CD8-positive, alpha-beta memory T cell (primary cell): ENCODE data around the gene LIMCH1. TPM values are rescaled to one million over a fixed set of nuclear protein-coding genes. Genes with fewer than 3 reads are reported as not detected.
"Not testable (repeated sequence)": the region's sequence is repeated elsewhere in the genome, so short reads cannot be mapped to it uniquely, and the experiment has no call there.

Experiments used
- CTCF ChIA-PET: fragments of 350-600 bp; sonication (Branson Sonifier 250); formaldehyde crosslinking; loops from one replicate; lab custom pipeline; 2021; ENCODE audit warnings: antibody characterized with exemption; lab: Charles Lee
- POLR2A ChIA-PET: fragments of 350-600 bp; sonication (Branson Sonifier 250); formaldehyde crosslinking; loops from one replicate; lab custom pipeline; 2021; ENCODE audit warnings: antibody characterized with exemption; lab: Charles Lee
- DNase-seq, 5 donors: peaks; one replicate each; pipeline versions ENCODE4 v3.0.0 to v3.0.0-alpha.2; 2020 to 2022; ENCODE audit warnings: mixed read lengths in 1 of 5
- H3K27ac ChIP-seq: one replicate; pipeline ENCODE4 v1.7.0; 2013; ENCODE audit warnings: low read depth, mild to moderate bottlenecking, low read length, moderate library complexity
- H3K27me3 ChIP-seq: 2 replicates; pipeline ENCODE4 v1.7.0; 2013; ENCODE audit warnings: low read length, mild to moderate bottlenecking; ENCODE audit not compliant: insufficient read depth, poor library complexity, severe bottlenecking
- H3K36me3 ChIP-seq: 2 replicates; pipeline ENCODE4 v1.7.0; 2013; ENCODE audit warnings: mild to moderate bottlenecking, low read length, moderate library complexity; ENCODE audit not compliant: insufficient read depth
- H3K4me1 ChIP-seq: 2 replicates; pipeline ENCODE4 v1.7.0; 2013; ENCODE audit warnings: mild to moderate bottlenecking, low read length, moderate library complexity; ENCODE audit not compliant: insufficient read depth
- H3K4me3 ChIP-seq: 2 replicates; pipeline ENCODE4 v1.7.0; 2013; ENCODE audit warnings: mild to moderate bottlenecking, low read length
- H3K9me3 ChIP-seq: 2 replicates; pipeline ENCODE4 v1.7.0; 2013; ENCODE audit warnings: mild to moderate bottlenecking, low read length
- H3K27ac Mint-ChIP-seq, 8 donors: one replicate each; pipeline ENCODE4 v1.8.0; 2020 to 2021; ENCODE audit warnings: mixed read lengths in 8 of 8, mild to moderate bottlenecking in 6 of 8, inconsistent platforms in 3 of 8, moderate library complexity in 3 of 8
- H3K27me3 Mint-ChIP-seq, 2 donors: one replicate each; pipeline ENCODE4 v1.8.0; 2020 to 2021; ENCODE audit warnings: mixed read lengths in 2 of 2, mild to moderate bottlenecking in 1 of 2, moderate library complexity in 1 of 2
- H3K36me3 Mint-ChIP-seq, 3 donors: one replicate each; pipeline ENCODE4 v1.8.0; 2020 to 2021; ENCODE audit warnings: mixed read lengths in 3 of 3, inconsistent platforms in 1 of 3, mild to moderate bottlenecking in 1 of 3
- H3K4me1 Mint-ChIP-seq, 3 donors: one replicate each; pipeline ENCODE4 v1.8.0; 2020 to 2021; ENCODE audit warnings: mixed read lengths in 3 of 3, inconsistent platforms in 1 of 3, mild to moderate bottlenecking in 1 of 3
- H3K4me3 Mint-ChIP-seq, 7 donors: one replicate each; pipeline ENCODE4 v1.8.0; 2020 to 2021; ENCODE audit warnings: mixed read lengths in 7 of 7, mild to moderate bottlenecking in 6 of 7, moderate library complexity in 4 of 7, inconsistent platforms in 2 of 7
- H3K9me3 Mint-ChIP-seq, 5 donors: one replicate each; pipeline ENCODE4 v1.8.0; 2020 to 2022; ENCODE audit warnings: mixed read lengths in 5 of 5, mild to moderate bottlenecking in 3 of 5, moderate library complexity in 2 of 5, inconsistent platforms in 1 of 5
- polyA plus RNA-seq: library from polyadenylated mRNA; unstranded; fragments of 300-500 nt; fragmentation: Illumina TruSeq; gene quantifications from one replicate; pipeline ENCODE4 v1.2.3, GENCODE V29; 2021
- total RNA-seq, 2 experiments: library from RNA; stranded (reverse); gene quantifications; one replicate each; pipeline ENCODE4 v1.2.3, GENCODE V29; 2021

LIMCH1 gene
- total and polyA plus RNA-seq, 3 experiments from 2014 or later, result not detected

GRCh38 chr4:41632481-41633073, 94.6 kb downstream of the LIMCH1 start:
- DNase-seq, result no peak
- Histone ChIP-seq H3K4me1 (no peaks in the 10 kb centered on the region), H3K9me3 (no peaks in the 10 kb centered on the region), H3K27me3 (no peaks in the 10 kb centered on the region), H3K27ac (no peak overlapping the region), H3K4me3 (no peak overlapping the region), H3K36me3 (no peaks in the 10 kb centered on the region)
- H3K27me3 Mint-ChIP-seq, result no peaks in the 10 kb centered on the region
- H3K36me3 Mint-ChIP-seq, result no peaks in the 10 kb centered on the region
- no peak overlapping the region for H3K27ac Mint-ChIP-seq
- POLR2A ChIA-PET, result no interaction called here
- no peaks in the 10 kb centered on the region for H3K4me1 Mint-ChIP-seq
- H3K4me3 Mint-ChIP-seq, result no peak overlapping the region
- CTCF ChIA-PET, result no interaction called here
- peaks cover 0 to 3% (median 0%) of the 10 kb centered on the region in 5 donors for H3K9me3 Mint-ChIP-seq

- no peak for DNase-seq
- no peaks in the 10 kb centered on the region for H3K27me3 ChIP-seq
- Mint-ChIP-seq H3K27ac (no peak overlapping the region), H3K4me3 (no peak overlapping the region), H3K36me3 (no peaks in the 10 kb centered on the region), H3K9me3 (peaks cover 0 to 5% (median 0%) of the 10 kb centered on the region in 5 donors), H3K4me1 (no peaks in the 10 kb centered on the region), H3K27me3 (no peaks in the 10 kb centered on the region)
- no peaks in the 10 kb centered on the region for H3K4me1 ChIP-seq
- POLR2A ChIA-PET, result no interaction called here
- H3K27ac ChIP-seq, result no peak overlapping the region
- H3K36me3 ChIP-seq, result no peaks in the 10 kb centered on the region
- no peaks in the 10 kb centered on the region for H3K9me3 ChIP-seq
- CTCF ChIA-PET, result no interaction called here
- H3K4me3 ChIP-seq, result no peak overlapping the region
Observed at GRCh38 chr4:41633321-41633720, 95.4 kb downstream of the LIMCH1 start.

GRCh38 chr4:41635441-41635840, 97.5 kb downstream of the LIMCH1 start:
- no peaks in the 10 kb centered on the region for H3K9me3 ChIP-seq

GRCh38 chr4:41638203-41638602, 100.2 kb downstream of the LIMCH1 start:
- Histone ChIP-seq H3K27me3 (no peaks in the 10 kb centered on the region), H3K9me3 (no peaks in the 10 kb centered on the region), H3K36me3 (no peaks in the 10 kb centered on the region), H3K4me1 (no peaks in the 10 kb centered on the region), H3K27ac (no peak overlapping the region), H3K4me3 (no peak overlapping the region)
- no peak overlapping the region for H3K27ac Mint-ChIP-seq
- H3K9me3 Mint-ChIP-seq, result peaks cover 0 to 5% (median 0%) of the 10 kb centered on the region in 5 donors
- DNase-seq, result no peak
- no peaks in the 10 kb centered on the region for H3K4me1 Mint-ChIP-seq
- no peaks in the 10 kb centered on the region for H3K36me3 Mint-ChIP-seq
- POLR2A ChIA-PET, result no interaction called here
- peaks cover 7 to 9% of the 10 kb centered on the region in 2 donors for H3K27me3 Mint-ChIP-seq
- CTCF ChIA-PET, result no interaction called here
- no peak overlapping the region for H3K4me3 Mint-ChIP-seq

More at GRCh38 chr4:41635441-41635840, 97.5 kb downstream of the LIMCH1 start:
- Mint-ChIP-seq H3K27me3 (peaks cover 0 to 4% of the 10 kb centered on the region in 2 donors), H3K4me1 (no peaks in the 10 kb centered on the region), H3K27ac (no peak overlapping the region), H3K9me3 (peaks cover 0 to 5% (median 0%) of the 10 kb centered on the region in 5 donors), H3K4me3 (no peak overlapping the region), H3K36me3 (no peaks in the 10 kb centered on the region)
- CTCF ChIA-PET, result no interaction called here
- H3K27ac ChIP-seq, result no peak overlapping the region
- no peaks in the 10 kb centered on the region for H3K4me1 ChIP-seq
- no peak overlapping the region for H3K4me3 ChIP-seq
- no peaks in the 10 kb centered on the region for H3K36me3 ChIP-seq
- no peak for DNase-seq
- POLR2A ChIA-PET, result no interaction called here
- no peaks in the 10 kb centered on the region for H3K27me3 ChIP-seq

- peaks cover 0 to 5% (median 0%) of the 10 kb centered on the region in 5 donors for H3K9me3 Mint-ChIP-seq
- POLR2A ChIA-PET, result no interaction called here
Observed at GRCh38 chr4:41638866-41639265, 100.9 kb downstream of the LIMCH1 start.

GRCh38 chr4:41639291-41639690, 101.3 kb downstream of the LIMCH1 start:
- POLR2A ChIA-PET, result no interaction called here
- peaks cover 0 to 5% (median 0%) of the 10 kb centered on the region in 5 donors for H3K9me3 Mint-ChIP-seq
- H3K27ac Mint-ChIP-seq, result no peak overlapping the region
- H3K4me3 Mint-ChIP-seq, result no peak overlapping the region
- no peak overlapping the region for H3K4me3 ChIP-seq
- no peaks in the 10 kb centered on the region for H3K4me1 ChIP-seq
- DNase-seq, result no peak
- H3K36me3 Mint-ChIP-seq, result no peaks in the 10 kb centered on the region
- H3K27ac ChIP-seq, result no peak overlapping the region
- H3K9me3 ChIP-seq, result no peaks in the 10 kb centered on the region
- H3K36me3 ChIP-seq, result no peaks in the 10 kb centered on the region
- CTCF ChIA-PET, result no interaction called here
- no peaks in the 10 kb centered on the region for H3K4me1 Mint-ChIP-seq
- H3K27me3 Mint-ChIP-seq, result peaks cover 7 to 10% of the 10 kb centered on the region in 2 donors
- no peaks in the 10 kb centered on the region for H3K27me3 ChIP-seq

More at GRCh38 chr4:41638866-41639265, 100.9 kb downstream of the LIMCH1 start:
- no peak overlapping the region for H3K4me3 ChIP-seq
- H3K9me3 ChIP-seq, result no peaks in the 10 kb centered on the region
- CTCF ChIA-PET, result no interaction called here
- DNase-seq, result no peak
- no peaks in the 10 kb centered on the region for H3K36me3 ChIP-seq
- Mint-ChIP-seq H3K4me1 (no peaks in the 10 kb centered on the region), H3K4me3 (no peak overlapping the region), H3K27ac (no peak overlapping the region), H3K27me3 (peaks cover 7 to 10% of the 10 kb centered on the region in 2 donors), H3K36me3 (no peaks in the 10 kb centered on the region)
- H3K4me1 ChIP-seq, result no peaks in the 10 kb centered on the region
- no peaks in the 10 kb centered on the region for H3K27me3 ChIP-seq
- H3K27ac ChIP-seq, result no peak overlapping the region

- Mint-ChIP-seq H3K4me3 (no peak overlapping the region), H3K27ac (no peak overlapping the region), H3K27me3 (peaks cover 8 to 25% of the 10 kb centered on the region in 2 donors), H3K36me3 (no peaks in the 10 kb centered on the region), H3K9me3 (peaks cover 0 to 5% (median 0%) of the 10 kb centered on the region in 5 donors), H3K4me1 (no peaks in the 10 kb centered on the region)
- Histone ChIP-seq H3K27ac (no peak overlapping the region), H3K4me3 (no peak overlapping the region), H3K9me3 (no peaks in the 10 kb centered on the region), H3K27me3 (no peaks in the 10 kb centered on the region), H3K36me3 (no peaks in the 10 kb centered on the region), H3K4me1 (no peaks in the 10 kb centered on the region)
- DNase-seq, result no peak
- ChIA-PET CTCF (no interaction called here), POLR2A (no interaction called here)
Observed at GRCh38 chr4:41640906-41641305, 102.9 kb downstream of the LIMCH1 start.

GRCh38 chr4:41642746-41643145, 104.8 kb downstream of the LIMCH1 start:
- H3K9me3 ChIP-seq, POLR2A ChIA-PET, H3K27ac ChIP-seq, H3K9me3 Mint-ChIP-seq, H3K36me3 Mint-ChIP-seq, H3K4me1 Mint-ChIP-seq, H3K4me1 ChIP-seq, DNase-seq, H3K27me3 ChIP-seq, CTCF ChIA-PET, H3K36me3 ChIP-seq, H3K4me3 Mint-ChIP-seq, H3K27ac Mint-ChIP-seq, H3K4me3 ChIP-seq: not testable (repeated sequence)
- H3K27me3 Mint-ChIP-seq, result peaks cover 12 to 29% of the 10 kb centered on the region in 2 donors
